ENCODE measurements around the gene TMEM223.

GRCh38 chr11:62810748-62811147 lies 18.9 kb upstream of the TMEM223 start:
- no peak for TF ChIP-seq EZH2phosphoT487 (IDR thresholded peaks at IDR 0.05; ENCODE audit: low read length)
- TF ChIP-seq, protein P1, sequence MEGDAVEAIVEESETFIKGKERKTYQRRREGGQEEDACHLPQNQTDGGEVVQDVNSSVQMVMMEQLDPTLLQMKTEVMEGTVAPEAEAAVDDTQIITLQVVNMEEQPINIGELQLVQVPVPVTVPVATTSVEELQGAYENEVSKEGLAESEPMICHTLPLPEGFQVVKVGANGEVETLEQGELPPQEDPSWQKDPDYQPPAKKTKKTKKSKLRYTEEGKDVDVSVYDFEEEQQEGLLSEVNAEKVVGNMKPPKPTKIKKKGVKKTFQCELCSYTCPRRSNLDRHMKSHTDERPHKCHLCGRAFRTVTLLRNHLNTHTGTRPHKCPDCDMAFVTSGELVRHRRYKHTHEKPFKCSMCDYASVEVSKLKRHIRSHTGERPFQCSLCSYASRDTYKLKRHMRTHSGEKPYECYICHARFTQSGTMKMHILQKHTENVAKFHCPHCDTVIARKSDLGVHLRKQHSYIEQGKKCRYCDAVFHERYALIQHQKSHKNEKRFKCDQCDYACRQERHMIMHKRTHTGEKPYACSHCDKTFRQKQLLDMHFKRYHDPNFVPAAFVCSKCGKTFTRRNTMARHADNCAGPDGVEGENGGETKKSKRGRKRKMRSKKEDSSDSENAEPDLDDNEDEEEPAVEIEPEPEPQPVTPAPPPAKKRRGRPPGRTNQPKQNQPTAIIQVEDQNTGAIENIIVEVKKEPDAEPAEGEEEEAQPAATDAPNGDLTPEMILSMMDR (IDR thresholded peaks at IDR 0.05; ENCODE audit: low read length): no peak
